NCI-H2196 treated with DMSO at 0.1 percent for 48 hours (cell line): ENCODE measurements around the gene ATP2A2.

Source experiments
- DNase-seq: peaks from one replicate; lab custom pipeline; 2025; ENCODE audit not compliant: unreplicated experiment; lab: John Stamatoyannopoulos, UW

The ATP2A2 gene

DNA sequence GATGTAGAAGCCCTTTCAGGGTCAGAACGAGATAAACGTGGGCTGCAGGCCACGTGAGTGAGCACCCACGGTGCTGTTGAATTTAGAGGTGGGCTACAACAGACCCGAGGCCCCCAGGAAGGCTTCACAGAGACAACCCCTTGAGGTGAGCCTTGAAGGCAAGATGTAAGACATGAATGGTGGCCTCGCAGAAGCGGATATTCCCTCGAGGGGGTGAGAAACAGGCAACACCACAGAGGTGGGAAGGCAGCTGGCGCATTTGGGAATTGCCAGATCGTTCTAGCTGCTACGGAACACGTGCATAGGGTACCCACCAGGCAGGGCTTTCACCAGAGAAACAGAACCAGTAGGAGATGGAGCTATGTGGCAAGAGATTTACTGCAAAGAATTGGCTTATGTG is 22.6 kb upstream of the ATP2A2 start:
- no peak for DNase-seq

GRCh38 chr12:110262442-110263388 is 18.3 kb upstream of the ATP2A2 start:
- DNase-seq = no peak

GRCh38 chr12:110266381-110266960 is 14.6 kb upstream of the ATP2A2 start:
- no peak for DNase-seq

GRCh38 chr12:110266980-110267620 is 13.9 kb upstream of the ATP2A2 start:
- DNase-seq = peak; percentile 45

- DNase-seq = no peak
These were observed 11.4 kb upstream of the ATP2A2 start for GRCh38 chr12:110269622-110270124.

DNA sequence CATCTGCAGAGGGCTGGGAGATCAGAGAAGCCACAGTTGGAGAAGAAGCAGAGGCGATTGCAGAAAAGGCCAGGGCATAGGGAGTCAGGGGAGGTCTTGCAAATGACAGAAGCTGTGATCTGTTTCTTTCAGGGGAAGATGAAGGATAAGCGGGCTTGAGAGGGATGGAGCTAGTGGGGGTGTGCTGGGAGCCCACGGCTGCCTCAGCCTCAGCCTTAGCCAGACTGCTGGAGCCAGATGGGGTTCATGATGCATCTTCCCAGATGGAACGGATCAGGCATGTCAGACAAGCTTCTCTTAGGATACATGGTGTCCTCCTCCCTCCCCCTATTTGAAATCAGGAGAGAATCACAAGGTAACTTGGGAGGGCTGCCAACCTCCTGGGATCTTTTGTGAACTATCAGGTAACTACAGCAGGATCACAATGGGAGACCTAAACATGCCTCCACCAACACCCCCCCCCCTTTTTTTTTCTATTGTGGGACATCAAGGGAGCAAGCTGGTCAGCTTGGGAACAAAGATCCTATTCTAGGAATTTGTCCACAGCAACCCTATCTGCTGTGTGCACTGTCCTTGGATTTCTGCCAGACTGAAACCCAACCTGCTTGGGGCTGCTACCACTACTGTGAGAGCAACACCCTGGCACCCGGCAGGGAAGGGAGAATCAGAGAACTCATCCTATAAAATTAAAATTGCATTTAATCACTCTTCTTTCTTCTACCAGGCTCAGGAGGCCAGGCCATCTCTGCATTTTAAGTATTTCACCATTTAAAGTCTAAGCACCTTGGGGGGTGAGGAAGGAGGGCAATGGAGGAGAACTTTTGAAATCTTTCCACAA is 10.7 kb upstream of the ATP2A2 start:
- peak; percentile 69 for DNase-seq

DNA sequence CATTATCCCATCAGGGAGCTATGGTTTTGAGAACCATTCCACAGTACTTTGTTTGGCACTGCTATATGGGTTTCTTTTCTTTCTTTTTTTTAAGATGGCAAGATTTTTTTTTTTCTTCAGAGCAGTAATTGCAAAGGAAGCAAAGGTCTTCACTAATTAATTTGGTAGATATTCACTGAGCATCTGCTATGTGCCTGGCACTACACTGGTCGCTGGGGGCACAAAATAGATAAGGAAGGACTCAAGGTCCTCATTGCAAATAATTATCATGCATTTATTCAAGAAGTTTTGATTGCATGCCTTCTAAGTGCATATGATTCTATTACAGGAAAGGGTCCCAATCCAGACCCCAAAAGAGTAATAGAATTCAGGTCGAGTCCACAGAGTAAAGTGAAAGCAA is 10.0 kb upstream of the ATP2A2 start:
- no peak for DNase-seq

DNA sequence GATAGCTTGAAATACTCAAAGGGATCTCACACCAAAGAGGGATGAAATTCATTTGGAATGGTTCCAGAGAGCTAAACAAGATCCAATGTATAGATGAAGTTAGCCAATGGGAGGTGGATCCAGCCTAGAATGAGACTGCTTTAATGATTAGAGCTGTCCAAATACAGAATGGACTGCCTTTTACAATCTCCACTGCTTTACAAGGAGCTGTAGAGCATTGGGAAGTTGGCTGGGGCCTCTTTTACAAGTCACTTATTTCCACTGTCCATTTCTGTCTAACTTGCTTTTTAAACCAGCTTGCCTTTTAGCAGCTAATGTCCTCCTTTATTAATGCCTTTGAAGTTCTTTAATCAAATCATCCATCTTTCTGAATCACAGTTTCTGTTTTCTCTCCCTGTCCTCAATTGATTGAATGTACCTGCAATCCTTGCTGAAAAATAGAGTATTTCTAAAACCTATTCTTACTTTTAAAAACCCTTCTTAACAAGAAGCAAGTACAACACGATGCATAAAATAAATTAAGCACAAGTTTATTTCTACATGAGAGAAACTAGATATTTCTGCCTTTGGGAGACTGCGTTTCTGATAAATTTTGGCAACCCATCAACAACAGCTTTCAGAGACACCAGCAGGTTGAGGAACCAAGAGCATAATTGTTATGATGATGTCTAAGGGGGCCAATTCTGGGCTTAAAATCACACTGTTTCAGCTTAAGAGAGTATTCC is 3.4 kb upstream of the ATP2A2 start:
- DNase-seq = no peak

DNA sequence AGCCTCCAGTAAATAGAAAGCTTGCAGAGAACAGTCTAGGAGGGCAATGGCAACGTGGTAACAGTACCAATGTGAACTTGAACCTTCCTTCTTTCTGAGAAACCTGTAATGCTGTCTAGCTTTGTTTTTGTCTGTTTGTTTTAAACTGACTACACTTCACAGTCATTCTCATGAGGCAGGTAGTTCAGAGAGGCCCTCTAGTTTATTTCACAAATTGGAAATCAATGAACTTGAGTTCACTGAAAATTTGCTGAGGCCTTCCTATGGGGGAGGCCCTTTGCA is 2.9 kb upstream of the ATP2A2 start:
- DNase-seq = no peak

DNA sequence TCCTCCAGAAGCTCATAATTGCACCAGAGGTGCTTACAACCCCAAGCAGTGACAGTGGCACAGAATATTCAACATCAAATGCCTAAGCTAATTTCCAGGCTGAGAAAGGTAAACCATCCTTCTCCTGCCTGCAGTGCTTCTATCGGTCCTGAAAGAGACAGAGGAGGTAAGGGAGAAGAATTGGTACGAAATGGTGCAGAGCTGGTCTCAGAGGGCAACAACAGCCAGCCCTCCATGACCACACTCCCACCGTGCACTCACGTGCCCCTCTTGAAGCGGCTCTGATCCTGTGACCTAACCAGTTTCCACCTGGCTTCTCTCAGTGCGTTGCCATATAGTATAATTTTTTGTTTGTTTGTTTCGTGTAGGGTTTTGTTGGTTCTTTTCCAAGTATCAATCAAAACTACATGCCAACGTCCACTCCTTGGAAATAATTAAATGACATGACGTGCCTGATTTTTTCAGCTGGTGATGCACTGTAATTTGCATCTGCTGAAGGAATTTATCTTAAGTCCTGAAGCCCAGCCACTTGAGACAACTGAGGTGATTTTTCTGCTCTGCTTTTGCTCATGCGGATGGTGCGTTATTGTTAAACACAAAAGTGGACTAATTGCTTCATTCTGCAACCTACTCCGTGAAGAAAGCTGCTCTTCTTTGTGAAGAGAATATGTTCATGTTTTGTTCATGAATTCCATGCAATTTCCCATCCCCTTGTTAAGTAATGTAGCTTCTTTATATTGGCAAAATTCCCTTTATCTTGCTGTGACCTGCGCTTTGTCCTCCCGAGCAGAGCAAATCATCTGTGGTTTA is 1.3 kb upstream of the ATP2A2 start:
- no peak for DNase-seq

DNA sequence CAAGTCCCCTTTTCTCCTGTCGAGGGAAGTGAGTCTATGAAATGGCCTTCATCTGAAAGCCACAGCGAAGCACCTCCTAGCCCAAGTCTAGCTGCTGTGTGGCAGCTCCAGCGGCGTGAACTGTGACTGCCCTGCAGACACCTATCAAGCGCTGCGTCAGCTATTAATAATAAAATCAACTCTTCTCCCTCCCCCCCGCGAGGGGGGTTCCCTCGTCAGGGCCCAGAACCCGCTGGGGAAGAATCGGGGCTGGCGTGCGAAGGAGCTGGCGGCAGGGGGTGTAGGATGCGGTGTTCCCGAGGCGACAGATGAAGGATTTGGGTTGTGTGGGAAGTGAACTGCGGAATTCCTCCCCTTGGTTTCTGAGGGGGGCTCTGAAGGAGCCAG is 662 bp upstream of the ATP2A2 start:
- DNase-seq = no peak

DNA sequence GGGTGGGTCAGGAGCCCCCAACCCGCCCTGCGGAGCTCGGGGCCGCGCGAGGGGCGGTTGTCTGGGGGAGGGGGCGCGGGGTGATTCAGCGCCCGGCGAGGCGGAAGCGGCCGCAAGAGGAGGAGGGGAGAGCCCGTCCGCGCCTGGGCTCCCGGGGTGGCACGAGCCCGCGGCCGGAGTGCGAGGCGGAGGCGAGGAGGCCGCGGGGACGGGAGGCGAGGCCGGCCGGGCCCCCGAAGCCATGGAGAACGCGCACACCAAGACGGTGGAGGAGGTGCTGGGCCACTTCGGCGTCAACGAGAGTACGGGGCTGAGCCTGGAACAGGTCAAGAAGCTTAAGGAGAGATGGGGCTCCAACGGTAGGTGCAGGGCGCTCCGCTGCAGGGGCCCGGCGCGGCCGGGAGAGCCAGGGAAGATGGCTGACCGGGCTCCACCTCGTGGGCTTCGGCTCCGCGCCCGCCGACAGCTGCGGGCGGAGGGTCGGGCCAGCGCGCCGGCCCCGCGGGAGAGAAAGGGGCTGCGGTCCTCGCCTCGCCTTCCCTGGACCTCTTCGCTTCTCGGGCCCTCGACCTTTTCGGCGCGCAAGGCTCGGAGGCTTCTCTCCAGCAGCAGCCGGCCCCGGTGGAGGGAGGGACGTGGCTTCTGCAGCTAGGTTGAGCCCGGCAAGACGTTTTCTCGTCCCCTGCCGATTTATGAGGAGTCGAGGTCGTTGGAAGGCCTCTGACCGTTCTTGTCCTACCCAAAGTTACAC is 677 bp downstream of the ATP2A2 start:
- no peak for DNase-seq

GRCh38 chr12:110282300-110282860 is 1.3 kb downstream of the ATP2A2 start:
- no peak for DNase-seq

GRCh38 chr12:110282956-110283817 is 2.1 kb downstream of the ATP2A2 start:
- DNase-seq = no peak

GRCh38 chr12:110284597-110284996 is 3.5 kb downstream of the ATP2A2 start:
- DNase-seq = no peak

DNA sequence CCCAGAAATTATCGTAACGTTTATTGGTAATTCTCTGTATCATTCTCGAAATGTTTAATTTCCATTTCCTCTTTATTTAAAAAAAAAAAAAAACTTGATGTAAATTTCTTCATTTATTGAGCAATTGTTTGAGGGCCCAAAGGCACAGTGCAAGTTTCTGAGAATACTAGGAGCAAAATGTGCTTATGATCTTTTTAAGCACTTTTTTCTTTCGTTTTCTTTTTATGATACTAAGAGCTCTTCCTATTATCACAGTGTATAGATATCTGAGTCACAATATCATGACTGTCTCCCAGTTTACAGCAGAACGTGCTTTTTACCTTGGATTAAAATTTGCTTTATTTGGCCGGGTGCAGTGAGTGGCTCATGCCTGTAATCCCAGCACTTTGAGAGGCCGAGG is 5.6 kb downstream of the ATP2A2 start:
- no peak for DNase-seq

DNA sequence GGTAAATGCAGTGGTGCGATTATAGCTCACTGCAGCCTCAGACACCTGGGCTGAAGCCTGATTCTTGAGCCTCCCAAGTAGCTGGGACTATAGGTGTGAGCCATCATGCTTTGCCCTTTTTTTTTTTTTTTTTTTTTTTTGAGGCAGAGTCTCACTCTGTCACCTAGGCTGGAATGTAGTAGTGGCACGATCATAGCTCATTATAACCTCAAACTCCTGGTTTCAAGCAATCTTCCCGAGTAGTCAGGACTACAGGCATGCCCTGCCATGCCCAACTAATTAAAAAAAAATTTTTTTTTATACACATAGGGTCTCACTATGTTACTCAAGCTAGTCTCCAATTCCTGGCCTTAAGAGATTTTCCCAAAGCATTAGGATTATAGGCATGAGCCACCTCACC is 6.9 kb downstream of the ATP2A2 start:
- no peak for DNase-seq
